HUES6 (cell line): ENCODE results near the gene PLCXD1.
"Not testable (repeated sequence)": the region's sequence is repeated elsewhere in the genome, so short reads cannot be mapped to it uniquely, and the experiment has no call there.

Experiments
- H3K27ac ChIP-seq: 2 replicates; pipeline ENCODE4 v1.7.0; 2013; ENCODE audit warnings: low read depth, mild to moderate bottlenecking, low read length, inconsistent platforms
- H3K27me3 ChIP-seq: 2 replicates; pipeline ENCODE4 v1.6.1; 2013; ENCODE audit warnings: low read length; ENCODE audit not compliant: control insufficient read depth, insufficient read depth
- H3K36me3 ChIP-seq: 2 replicates; pipeline ENCODE4 v1.6.1; 2013; ENCODE audit warnings: low read length; ENCODE audit not compliant: control insufficient read depth, insufficient read depth
- H3K4me1 ChIP-seq: 2 replicates; pipeline ENCODE4 v1.6.1; 2013; ENCODE audit warnings: low read length; ENCODE audit not compliant: control insufficient read depth, insufficient read depth
- H3K4me3 ChIP-seq: 2 replicates; pipeline ENCODE4 v1.5.1; 2013; ENCODE audit warnings: low read depth, low read length
- H3K9ac ChIP-seq: one replicate; pipeline ENCODE4 v1.6.1; 2013; ENCODE audit warnings: mild to moderate bottlenecking, low read length
- H3K9me3 ChIP-seq: 2 replicates; pipeline ENCODE4 v1.6.1; 2013; ENCODE audit warnings: low read depth, low read length; ENCODE audit not compliant: control insufficient read depth, insufficient read depth

The PLCXD1 gene

GRCh38 chrX:281166-281999 is at the start of gene PLCXD1:
Gene PLCXD1 (plus strand): TSS chrX:281381. CDS start chrX:284188, 2,807 bp downstream.
- peaks cover 29% of the 10 kb centered on the region for H3K36me3 ChIP-seq
- peaks cover 9% of the 10 kb centered on the region for H3K4me1 ChIP-seq
- peak within 1 kb of the TSS; percentile 86; the same call in 1 of the 2 replicates for H3K27ac ChIP-seq
- peak within 1 kb of the TSS; percentile 86 for H3K9ac ChIP-seq
- H3K9me3 ChIP-seq, result no peaks in the 10 kb centered on the region
- H3K27me3 ChIP-seq, result peaks cover 3% of the 10 kb centered on the region; the same call in 1 of the 2 replicates
- H3K4me3 ChIP-seq, result peak within 1 kb of the TSS; percentile 67

DNA sequence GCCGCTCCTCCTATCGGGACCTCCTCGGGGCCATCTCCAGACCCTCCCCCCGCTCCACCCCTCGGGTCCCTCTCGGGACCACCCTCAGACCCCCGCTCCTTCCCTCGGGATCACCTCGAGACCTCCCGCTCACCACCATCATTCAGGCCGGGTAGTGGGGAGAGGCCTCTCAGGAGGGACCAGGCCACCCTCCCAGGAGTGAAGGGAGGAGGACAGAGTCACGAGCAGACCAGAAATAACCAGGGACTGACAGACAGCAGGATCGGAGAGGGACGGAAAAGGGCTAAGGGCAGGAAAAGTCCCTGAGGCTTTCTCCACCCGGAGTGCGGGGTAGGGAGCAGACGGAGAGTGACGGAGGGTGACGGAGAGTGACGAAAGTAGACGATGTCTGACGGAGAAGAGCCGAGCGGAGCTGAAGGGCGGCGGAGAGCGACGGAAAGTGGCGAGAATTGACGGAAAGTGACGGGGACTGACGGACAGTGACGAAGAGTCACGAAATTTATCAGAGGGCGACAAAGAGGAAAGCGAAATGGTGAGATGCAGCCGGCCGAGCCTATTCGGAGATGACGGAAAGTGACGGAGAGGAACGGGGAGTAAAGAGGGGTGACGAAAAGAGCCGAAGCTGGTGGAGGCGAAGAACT is 49.4 kb upstream of the PLCXD1 start:
- not testable (repeated sequence) for H3K9me3 ChIP-seq, H3K27ac ChIP-seq, H3K9ac ChIP-seq, H3K36me3 ChIP-seq, H3K4me1 ChIP-seq, H3K4me3 ChIP-seq, H3K27me3 ChIP-seq

DNA sequence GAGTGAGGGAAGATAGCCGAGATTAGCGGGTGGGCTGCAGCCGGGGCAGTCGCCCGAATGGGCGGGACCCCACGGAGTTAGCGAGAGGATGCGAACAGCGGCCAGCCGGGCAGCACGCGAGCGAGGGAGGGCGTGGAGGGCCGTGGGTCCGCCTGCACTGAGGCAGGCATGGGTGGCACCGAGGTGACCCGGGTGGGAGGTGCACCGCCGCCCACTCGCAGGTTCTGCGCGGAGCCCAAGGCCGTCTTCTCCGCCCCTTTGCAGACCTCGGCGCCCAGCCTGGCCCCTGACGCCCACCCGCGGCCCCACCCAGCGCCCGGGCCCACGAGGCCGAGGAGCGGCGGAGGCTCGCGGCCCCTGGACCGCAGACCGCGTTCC is 48.9 kb upstream of the PLCXD1 start:
- not testable (repeated sequence) for H3K36me3 ChIP-seq, H3K4me3 ChIP-seq, H3K9me3 ChIP-seq, H3K9ac ChIP-seq, H3K27me3 ChIP-seq, H3K27ac ChIP-seq, H3K4me1 ChIP-seq

DNA sequence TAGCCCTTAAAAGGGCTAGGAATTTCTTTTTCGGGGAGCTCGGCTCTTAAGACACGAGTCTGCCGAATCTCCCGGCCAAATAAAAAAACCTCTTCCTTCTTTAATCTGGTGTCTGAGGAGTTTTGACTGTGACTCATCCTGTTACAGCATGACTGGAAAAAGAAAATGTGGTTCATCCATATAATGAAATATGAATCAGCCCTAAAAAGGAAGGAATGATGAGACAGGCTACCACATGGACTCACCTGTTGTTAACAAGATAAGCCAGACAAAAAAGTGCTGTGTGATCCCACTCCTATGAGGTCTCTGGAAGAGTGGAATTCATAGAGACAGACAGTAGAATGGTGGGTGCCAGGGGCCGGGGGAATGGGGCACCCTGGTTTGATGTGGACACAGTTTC is 45.0 kb upstream of the PLCXD1 start:
- H3K9me3 ChIP-seq, H3K36me3 ChIP-seq, H3K9ac ChIP-seq, H3K4me3 ChIP-seq, H3K4me1 ChIP-seq, H3K27ac ChIP-seq, H3K27me3 ChIP-seq: not testable (repeated sequence)

DNA sequence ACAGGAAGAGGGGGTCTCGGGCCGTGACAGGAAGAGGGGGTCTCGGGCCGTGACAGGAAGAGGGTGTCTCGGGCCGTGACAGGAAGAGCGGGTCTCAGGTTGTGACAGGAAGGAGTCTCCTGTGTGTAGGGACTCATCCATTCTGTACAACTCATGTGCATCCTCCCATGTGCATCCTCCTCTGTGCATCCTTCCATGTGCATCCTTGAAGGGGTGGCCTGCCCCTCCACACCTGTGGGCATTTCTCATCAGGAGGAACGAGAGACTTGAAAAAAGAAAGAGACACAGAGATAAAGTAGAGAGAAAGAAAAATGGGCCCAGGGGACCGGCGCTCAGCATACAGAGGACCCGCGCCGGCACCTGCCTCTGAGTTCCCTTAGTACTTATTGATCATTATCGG is 30.2 kb upstream of the PLCXD1 start:
- peaks cover 2% of the 10 kb centered on the region; the same call in 1 of the 2 replicates for H3K9me3 ChIP-seq
- H3K4me3 ChIP-seq, result no peak overlapping the region

DNA sequence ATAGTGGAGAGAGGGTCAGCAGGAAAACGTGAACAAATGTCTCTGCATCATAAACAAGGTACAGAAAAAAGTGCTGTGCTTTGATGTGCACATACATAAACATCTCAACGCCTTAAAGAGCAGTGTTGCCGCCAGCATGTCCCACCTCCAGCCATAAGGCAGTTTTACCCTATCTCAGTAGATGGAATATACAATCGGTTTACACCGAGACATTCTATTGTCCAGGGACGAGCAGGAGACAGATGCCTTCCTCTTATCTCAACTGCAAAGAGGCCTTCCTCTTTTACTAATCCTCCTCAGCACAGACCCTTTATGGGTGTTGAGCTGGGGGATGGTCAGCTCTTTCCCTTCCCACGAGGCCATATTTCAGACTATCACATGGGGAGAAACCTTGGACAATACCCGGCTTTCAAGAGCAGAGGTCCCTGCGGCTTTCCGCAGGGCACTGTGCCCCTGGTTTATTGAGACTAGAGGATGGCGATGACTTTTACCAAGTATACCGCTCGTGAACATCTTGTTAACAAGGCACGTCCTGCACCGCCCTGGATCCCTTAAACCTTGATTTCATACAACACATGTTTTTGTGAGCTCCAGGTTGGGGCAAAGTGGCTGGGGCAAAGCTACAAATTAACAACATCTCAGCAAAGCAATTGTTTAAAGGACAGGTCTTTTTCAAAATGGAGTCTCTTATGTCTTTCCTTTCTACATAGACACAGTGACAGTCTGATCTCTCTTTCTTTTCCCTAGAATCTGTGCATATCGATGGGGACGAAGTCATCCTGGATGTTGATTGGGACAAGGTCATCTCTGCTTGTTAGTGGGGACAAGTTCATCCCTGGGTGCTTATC is 29.6 kb upstream of the PLCXD1 start:
- not testable (repeated sequence) for H3K27ac ChIP-seq, H3K27me3 ChIP-seq, H3K4me1 ChIP-seq, H3K9ac ChIP-seq, H3K36me3 ChIP-seq, H3K9me3 ChIP-seq, H3K4me3 ChIP-seq

More for the DNA sequence above, 30.2 kb upstream of the PLCXD1 start:
- Histone ChIP-seq H3K36me3 (no peaks in the 10 kb centered on the region), H3K27ac (no peak overlapping the region), H3K4me1 (no peaks in the 10 kb centered on the region), H3K27me3 (no peaks in the 10 kb centered on the region; the same call in 1 of the 2 replicates), H3K9ac (no peak overlapping the region)

- no peak overlapping the region for H3K9ac ChIP-seq
- H3K27ac ChIP-seq, result no peak overlapping the region
- no peaks in the 10 kb centered on the region for H3K4me1 ChIP-seq
- no peaks in the 10 kb centered on the region; the same call in 1 of the 2 replicates for H3K27me3 ChIP-seq
- peaks cover 2% of the 10 kb centered on the region; the same call in 1 of the 2 replicates for H3K9me3 ChIP-seq
- H3K4me3 ChIP-seq, result no peak overlapping the region
- H3K36me3 ChIP-seq, result no peaks in the 10 kb centered on the region
These were observed 28.8 kb upstream of the PLCXD1 start for GRCh38 chrX:252244-252956.

- H3K36me3 ChIP-seq, result no peaks in the 10 kb centered on the region
- no peak overlapping the region for H3K27ac ChIP-seq
- H3K9me3 ChIP-seq, result peaks cover 2% of the 10 kb centered on the region; the same call in 1 of the 2 replicates
- H3K9ac ChIP-seq, result no peak overlapping the region
- H3K4me3 ChIP-seq, result no peak overlapping the region
- H3K4me1 ChIP-seq, result no peaks in the 10 kb centered on the region
- no peaks in the 10 kb centered on the region; the same call in 1 of the 2 replicates for H3K27me3 ChIP-seq
These were observed 28.3 kb upstream of the PLCXD1 start for GRCh38 chrX:252957-253291.

DNA sequence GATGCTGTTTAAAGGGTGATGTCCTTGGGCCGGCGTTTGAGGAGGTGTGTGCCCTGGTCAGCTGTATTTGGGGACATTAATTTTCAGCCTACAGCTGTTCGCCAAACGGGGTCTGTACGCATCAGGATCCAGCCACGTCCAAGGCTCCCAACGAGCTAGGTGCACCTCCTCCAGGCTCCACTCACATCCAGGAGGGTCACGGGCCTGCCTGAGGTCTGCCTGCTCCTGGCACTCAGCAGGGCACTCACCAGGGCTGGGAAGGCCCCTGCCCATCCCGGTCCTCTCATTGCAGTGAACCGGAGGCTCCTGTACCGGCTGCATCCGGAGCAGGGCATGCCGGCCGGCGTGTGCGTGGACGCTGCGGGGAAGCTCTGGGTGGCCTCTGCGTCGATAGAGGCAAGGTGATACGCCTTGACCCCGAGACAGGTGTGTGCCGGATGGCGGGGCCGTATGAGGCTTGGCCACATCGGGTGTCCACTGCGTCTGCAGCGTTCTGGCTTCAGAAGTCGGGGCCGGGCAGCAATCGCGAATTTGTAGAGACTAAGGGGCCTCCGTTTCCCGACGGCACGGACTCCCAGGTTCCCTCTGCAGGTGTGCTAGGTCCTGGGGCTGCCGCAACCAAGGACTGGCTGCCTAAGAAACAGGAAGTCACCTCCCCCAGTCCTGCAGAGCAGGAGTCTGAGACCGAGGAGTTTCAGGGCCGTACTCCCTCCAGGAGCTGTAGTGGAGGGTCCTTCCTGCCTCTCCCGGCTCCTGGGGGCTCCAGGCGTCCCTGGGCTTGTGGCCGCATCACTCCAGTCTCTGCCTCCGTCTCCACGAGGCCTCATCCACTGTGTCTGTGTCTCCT is 27.5 kb upstream of the PLCXD1 start:
- H3K4me1 ChIP-seq, result no peaks in the 10 kb centered on the region
- H3K9ac ChIP-seq, result no peak overlapping the region
- H3K9me3 ChIP-seq, result peaks cover 2% of the 10 kb centered on the region; the same call in 1 of the 2 replicates
- no peaks in the 10 kb centered on the region; the same call in 1 of the 2 replicates for H3K27me3 ChIP-seq
- H3K27ac ChIP-seq, result no peak overlapping the region
- no peak overlapping the region for H3K4me3 ChIP-seq
- H3K36me3 ChIP-seq, result no peaks in the 10 kb centered on the region
